T-helper 2 cell (primary cell): ENCODE measurements around the gene MUC13.
"Not testable (repeated sequence)": the region's sequence is repeated elsewhere in the genome, so short reads cannot be mapped to it uniquely, and the experiment has no call there.

Experiments
- DNase-seq, 5 experiments: peaks; one replicate each; pipeline versions ENCODE4 v3.0.0 to v3.0.0-alpha.2; 2012 to 2022
- total RNA-seq, 2 donors: gene quantifications; one replicate each; lab custom pipeline; 2026; lab: John Stamatoyannopoulos, UW

MUC13 gene, protein sequence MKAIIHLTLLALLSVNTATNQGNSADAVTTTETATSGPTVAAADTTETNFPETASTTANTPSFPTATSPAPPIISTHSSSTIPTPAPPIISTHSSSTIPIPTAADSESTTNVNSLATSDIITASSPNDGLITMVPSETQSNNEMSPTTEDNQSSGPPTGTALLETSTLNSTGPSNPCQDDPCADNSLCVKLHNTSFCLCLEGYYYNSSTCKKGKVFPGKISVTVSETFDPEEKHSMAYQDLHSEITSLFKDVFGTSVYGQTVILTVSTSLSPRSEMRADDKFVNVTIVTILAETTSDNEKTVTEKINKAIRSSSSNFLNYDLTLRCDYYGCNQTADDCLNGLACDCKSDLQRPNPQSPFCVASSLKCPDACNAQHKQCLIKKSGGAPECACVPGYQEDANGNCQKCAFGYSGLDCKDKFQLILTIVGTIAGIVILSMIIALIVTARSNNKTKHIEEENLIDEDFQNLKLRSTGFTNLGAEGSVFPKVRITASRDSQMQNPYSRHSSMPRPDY
- total RNA-seq: 0.13 to 0.31 reads per million in 2 donors

DNA sequence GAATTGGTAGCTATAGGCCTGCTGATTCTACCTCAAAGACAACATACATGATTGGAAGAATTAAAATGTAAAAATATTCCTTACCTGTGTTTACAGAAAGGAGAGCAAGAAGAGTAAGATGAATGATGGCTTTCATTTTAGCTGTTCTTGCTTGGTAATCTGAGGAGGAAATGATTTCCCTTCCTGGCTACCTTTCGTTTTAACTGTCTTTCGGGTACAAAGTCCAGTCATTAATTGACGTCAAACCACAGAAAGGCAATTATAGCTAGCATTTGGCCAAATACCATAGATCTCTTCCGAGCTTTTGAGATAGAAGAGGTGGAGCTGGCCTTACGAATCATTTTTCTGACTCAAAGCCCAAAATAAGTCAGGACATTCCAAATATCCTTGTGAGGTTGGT is at the start of gene MUC13:
Gene MUC13 (minus strand): TSS at position 175 of the 400 bp plus-strand sequence. CDS start 39 bp downstream, at position 136.
- DNase-seq: no peak

DNA sequence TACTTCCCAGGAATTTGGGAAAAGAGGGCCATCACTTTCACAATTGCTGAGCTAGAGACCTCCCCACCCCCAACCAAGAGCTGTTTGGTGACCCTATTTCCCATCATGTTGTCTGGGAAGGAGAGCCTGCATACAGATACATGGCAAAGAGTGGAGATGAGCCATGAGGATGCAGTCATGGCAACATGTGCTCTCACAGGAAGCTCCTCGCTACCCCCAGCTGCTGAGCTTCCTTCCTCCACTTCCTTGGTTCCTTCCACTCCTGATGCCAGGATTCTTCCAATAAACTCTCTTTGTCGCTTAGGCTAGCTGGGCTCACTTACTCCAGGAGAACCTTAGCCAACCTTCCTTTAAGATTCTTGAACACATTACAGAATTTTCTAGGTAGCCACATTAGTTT is 48.3 kb upstream of the MUC13 start:
- no peak for DNase-seq

DNA sequence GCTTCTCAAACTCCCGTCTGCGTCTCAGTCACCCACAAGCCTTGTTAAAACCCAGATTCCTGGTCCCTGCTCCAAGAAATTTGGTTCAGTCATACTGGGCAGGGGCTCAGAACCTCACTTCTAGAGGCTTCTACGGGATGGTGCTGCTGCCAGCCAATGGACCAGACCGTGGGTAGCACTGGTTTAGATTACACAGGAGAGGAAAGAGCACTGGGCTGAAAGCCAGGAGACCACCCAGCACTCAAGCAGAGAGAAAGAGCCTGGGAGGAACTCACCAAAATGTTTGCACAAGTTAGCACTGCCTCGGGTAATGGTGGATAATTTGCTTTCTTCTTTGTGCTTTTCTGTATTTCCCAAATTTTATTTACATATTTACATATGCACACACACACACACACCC is 46.9 kb upstream of the MUC13 start:
- no peak for DNase-seq

DNA sequence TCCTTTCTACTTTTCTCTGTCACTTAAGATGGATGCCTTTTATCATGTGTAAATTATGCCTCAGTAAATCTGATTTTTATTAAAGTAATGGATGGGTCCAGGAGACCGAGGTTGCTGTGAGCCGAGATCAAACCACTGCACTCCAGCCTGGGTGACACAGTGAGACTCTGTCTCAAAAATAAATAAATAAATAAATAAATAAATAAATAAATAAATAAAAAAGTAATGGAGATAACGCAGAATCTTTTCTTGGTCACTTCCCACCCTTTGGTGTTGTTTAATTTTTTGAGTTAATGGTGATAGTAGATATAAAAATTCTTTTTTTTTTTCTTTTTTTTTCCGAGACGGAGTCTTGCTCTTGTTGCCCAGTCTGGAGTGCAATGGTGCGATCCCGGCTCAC is 44.1 kb upstream of the MUC13 start:
- no peak for DNase-seq

GRCh38 chr3:124976383-124976782 is 41.8 kb upstream of the MUC13 start:
- DNase-seq: no peak

GRCh38 chr3:124974691-124975090 is 40.1 kb upstream of the MUC13 start:
- no peak for DNase-seq

- DNase-seq: no peak
These were observed 38.7 kb upstream of the MUC13 start for GRCh38 chr3:124973290-124973689.

DNA sequence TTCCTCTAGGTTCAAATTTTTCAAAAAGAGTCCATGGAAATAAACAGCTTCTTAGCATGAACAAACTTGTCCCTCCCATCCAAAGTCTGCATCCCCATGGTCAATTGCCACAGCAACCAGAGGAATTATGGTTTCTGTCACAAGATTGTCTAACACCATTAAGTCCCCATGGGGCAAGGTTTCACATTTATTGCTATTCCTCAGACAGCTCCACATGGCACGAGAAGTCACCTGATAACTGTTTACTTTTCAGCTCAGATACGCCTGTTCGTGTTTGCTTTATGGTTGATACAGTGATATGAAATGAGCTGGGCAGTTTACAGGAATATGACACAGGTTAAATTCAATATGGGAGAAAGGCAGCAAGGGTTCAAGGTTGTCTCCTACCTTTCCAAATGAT is 37.9 kb upstream of the MUC13 start:
- DNase-seq: no peak

DNA sequence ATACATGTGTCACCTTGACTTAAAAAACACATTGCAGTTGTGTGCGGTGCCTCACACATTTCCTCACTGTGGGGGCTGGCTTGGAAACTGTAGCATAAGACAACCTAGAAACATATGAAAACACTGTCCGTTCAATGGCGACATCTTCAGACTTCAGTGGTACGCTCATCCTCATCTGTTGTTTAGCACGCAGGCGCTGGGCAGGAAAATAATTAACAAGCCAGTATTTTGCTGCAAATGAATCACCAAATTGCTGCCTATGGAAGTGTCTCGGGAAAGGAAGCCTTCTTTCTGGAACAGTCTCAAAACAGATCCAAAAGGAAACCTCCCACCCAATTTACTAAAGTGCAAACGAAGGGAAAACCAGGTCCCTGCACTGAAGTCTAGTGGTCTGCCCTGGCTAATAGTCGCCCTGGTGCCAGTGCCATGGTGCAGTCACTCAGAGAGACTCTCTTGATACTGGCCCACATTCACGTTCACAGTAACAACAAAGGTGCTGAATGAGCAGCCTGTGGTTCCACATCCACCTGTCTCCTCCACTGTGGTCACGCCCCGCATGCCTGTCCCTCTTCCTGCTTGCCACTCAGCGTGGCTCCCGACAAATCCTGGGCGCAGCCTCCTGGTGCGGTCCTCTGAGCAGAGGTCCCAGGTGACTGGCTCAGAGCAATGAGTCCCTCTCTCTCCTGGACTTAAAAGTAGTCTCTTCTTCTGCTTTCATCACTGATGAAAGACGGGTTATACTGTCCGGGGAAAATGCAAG is 35.6 kb upstream of the MUC13 start:
- no peak for DNase-seq

DNA sequence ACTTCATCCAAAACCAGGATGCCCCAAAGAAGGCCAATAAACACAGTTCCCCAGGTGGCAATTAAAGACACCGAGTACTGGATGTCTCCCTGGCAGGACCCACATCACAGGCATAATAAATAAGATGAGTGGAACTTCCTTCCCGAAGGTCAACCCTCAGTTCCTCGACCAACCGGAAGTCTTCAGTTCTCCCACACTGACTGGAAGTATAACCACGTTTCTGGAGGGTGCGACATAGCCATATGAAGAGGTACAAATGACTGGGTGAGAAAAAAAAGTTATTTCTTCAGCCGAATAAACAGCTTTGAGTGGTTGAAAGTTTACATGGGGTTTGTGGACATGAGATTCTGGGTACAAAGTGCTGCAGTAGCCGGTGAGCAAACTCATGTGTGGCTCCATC is 34.6 kb upstream of the MUC13 start:
- no peak for DNase-seq

GRCh38 chr3:124967964-124968363 is 33.4 kb upstream of the MUC13 start:
- DNase-seq: no peak

DNA sequence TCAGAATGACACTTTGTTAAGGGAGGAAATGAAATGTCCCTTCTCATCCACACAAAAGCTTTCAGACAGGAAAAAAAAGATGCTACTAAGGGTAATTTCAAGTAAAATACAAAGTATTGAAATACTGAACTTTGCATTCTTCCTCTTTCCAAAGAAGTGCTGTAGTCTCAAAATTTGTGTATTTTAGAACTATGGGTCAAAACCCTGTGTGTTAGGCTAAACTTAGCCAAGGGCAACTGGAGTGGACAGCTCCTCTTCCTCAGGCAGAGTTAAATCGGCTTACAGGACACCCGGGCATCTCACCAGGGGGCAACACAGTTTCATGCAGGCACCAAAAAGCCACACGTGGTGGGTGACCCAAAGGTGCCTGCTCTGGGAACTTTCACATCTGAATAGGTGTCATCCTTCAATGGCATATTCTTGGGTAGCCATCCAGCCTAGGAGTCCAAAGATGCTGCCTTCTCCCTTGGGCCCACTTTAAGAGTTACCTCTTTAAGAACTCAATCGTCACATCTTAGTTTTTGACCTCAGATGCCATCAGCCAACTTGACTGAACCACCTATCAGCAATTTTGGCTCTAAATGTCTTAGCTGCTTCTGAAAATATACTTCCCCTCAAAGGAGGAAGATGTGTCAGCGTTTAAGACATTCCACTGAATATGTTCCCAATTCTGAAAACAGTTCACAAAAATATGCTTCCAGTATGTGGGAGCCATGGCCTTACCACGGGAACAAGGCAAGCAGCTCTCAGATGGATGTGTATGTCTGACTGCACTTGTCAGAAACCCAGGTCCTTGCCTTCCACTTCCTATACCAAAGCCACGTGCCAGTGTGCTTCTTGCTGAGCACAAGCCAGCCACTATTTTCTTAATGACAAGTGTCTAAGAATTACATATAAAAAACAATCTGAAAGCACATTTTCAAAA is 32.2 kb upstream of the MUC13 start:
- peak in 1 of 5 experiments; percentile 4 for DNase-seq

DNA sequence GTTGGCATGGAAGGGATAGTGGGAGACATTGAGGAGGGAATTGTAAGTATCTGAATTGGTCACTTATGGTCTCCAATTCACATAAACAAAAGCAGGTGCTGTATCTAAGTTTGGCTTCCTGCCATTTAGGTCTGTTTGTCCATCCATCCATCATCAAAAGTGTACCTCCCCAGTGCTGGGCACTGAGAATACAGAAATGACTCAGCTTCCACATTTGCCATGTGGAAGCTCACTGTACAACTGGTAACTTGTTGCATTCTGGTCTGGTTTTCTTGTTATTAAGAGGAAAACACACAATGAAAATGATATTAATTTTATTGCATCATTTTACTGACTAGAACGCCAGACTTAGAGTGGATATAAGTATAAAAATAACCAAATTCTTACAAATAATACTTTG is 30.9 kb upstream of the MUC13 start:
- no peak for DNase-seq

- no peak for DNase-seq
These were observed 29.8 kb upstream of the MUC13 start for GRCh38 chr3:124964387-124964786.

DNA sequence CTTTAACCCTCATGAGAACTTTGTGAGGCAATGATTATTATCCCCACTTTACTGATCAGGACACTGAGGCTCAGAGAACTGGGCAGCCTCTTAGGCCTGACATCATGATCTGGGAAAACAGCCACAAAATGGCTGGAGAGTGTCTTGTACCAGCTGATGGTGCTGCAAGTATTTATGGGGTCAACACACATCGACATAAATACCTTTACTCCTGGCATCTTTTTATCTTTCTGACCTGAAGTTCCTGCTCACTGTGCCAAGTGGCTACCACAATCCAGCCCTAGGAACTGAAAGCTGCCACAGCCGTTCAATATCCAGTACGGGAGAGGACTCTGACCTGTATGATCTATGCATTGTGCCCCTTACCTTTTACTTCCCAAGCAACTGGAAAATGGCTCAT is 29.2 kb upstream of the MUC13 start:
- no peak for DNase-seq

- DNase-seq: no peak
These were observed 27.9 kb upstream of the MUC13 start for GRCh38 chr3:124962403-124962940.

DNA sequence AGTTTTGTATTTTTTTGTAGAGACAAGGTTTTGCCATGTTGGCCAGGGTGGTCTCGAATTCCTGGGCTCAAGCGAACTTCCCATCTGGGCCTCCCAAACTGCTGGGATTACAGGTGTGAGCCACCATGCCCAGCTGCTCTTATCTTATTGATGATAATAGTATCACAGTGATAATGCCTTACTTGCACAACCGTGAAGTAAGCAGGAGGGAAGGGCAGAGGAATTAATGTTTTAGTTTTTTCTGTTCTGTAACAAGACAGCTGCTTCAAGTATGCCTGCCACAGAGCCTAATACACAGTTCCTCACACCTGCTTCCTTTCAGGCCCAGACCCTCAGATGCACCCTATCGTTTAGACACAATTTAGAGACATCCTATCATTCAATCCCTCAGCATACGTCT is 26.1 kb upstream of the MUC13 start:
- no peak for DNase-seq

DNA sequence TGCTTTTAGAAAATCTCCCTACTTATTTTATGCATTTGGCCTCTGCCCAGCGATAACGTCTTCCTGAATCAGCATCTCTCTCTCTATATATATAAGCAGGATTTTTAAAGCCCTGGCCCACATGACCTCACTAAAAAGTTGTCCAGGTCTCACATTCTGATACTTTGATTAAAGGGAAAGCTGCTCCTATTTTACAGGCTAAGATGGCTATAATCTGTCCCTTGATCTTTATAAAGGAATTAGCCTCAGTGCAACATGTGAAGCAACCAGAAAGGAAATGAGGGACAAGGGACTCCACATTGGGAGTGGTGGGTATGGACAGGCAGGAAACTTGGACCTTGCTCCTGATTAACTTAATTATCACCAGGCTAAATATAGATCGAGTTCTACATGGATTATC is 25.6 kb upstream of the MUC13 start:
- DNase-seq: no peak

- not testable (repeated sequence) for DNase-seq
These were observed 23.4 kb upstream of the MUC13 start for GRCh38 chr3:124957951-124958350.

DNA sequence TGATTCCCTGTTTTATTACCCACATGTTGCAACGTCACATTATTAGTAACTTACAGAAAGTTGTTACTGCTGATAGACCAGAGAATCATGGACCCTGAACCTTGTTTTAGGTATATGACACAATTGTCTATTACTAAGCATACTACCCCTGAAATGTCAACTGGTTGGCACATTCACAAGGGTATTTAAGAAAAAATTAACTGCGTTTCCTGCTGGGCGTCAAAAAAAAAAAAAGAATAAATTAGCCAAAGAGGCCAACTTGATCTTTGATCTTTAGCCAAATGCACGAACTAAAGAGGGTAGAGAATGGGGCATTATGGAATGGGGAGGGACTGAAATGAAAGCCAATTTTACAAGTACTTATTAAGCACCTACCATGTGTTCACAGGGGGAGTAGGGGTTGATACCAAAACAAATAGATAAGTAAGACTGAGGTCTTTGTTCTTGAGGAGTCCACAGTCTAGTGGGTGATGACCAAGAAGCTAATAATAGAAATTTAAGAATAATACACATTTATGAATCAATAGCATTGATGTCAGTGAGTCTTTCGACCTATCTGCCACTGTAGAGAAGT is 17.8 kb upstream of the MUC13 start:
- no peak for DNase-seq

DNA sequence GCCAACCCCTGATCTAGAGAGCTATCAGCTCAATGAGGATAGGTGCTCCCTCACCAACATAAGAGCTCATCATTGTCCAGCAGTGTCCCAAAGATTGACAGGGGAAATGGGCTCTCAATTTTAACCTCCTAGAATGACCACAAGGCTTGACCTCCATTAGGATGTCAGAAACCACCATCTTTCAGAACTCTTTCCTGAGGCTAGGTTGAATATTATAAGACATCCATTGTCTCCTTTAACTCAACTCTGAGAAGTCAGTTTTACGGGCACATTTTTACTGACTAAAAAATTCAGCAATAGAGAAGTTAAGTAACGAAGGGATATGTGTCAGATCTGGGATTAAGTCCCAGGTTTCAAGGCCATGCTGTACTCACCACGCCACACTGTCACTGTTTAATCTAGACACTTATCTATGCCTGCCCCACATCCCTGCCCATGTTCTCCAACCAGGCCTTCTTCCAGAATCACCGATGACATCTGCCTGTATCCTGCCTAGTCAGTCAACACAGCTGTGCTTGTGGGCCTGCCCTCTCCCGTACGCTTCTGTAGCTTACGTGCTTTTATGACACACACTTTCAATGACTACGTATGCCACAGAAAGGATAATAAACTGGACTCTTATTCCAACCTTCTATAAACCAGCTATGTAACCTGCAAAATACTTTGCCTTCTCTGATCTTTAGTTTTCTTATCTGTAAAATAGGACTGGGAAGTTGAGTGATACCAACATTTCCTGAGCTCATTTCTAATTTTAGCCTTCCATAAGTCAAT is 17.1 kb upstream of the MUC13 start:
- DNase-seq: no peak
